Nephron progenitor cell (in vitro differentiated cells): ENCODE data around the gene LECT2.

Experiments
- DNase-seq: peaks from one replicate; pipeline ENCODE4 v3.0.0; 2021
- H3K27ac Mint-ChIP-seq: 2 replicates; pipeline ENCODE4 v1.8.0; 2021; ENCODE audit warnings: mild to moderate bottlenecking, moderate library complexity, mixed read lengths
- H3K27me3 Mint-ChIP-seq: 2 replicates; pipeline ENCODE4 v1.8.0; 2021; ENCODE audit warnings: mild to moderate bottlenecking, low read depth, mixed read lengths; ENCODE audit not compliant: poor library complexity
- H3K36me3 Mint-ChIP-seq: 2 replicates; pipeline ENCODE4 v1.8.0; 2021; ENCODE audit warnings: low read depth, mixed read lengths
- H3K4me1 Mint-ChIP-seq: 2 replicates; pipeline ENCODE4 v1.8.0; 2021; ENCODE audit warnings: mixed read lengths
- H3K4me3 Mint-ChIP-seq: 2 replicates; pipeline ENCODE4 v1.8.0; 2021; ENCODE audit warnings: mild to moderate bottlenecking, moderate library complexity, mixed read lengths
- H3K9me3 Mint-ChIP-seq: 2 replicates; pipeline ENCODE4 v1.8.0; 2021; ENCODE audit warnings: mild to moderate bottlenecking, moderate library complexity, mixed read lengths
- TF ChIP-seq, protein P1 (sequence below): fragments of 200-600 bp; sonication (generic); IDR thresholded peaks from 2 replicates; pipeline ENCODE4 v1.5.0; 2021; ENCODE audit warnings: antibody characterized with exemption

The LECT2 gene

GRCh38 chr5:135971701-135972100 lies 16.9 kb upstream of the LECT2 start:
- no peak overlapping the region for H3K27ac Mint-ChIP-seq
- H3K9me3 Mint-ChIP-seq = peaks cover 14% of the 10 kb centered on the region
- no peaks in the 10 kb centered on the region for H3K36me3 Mint-ChIP-seq
- TF ChIP-seq, protein P1, sequence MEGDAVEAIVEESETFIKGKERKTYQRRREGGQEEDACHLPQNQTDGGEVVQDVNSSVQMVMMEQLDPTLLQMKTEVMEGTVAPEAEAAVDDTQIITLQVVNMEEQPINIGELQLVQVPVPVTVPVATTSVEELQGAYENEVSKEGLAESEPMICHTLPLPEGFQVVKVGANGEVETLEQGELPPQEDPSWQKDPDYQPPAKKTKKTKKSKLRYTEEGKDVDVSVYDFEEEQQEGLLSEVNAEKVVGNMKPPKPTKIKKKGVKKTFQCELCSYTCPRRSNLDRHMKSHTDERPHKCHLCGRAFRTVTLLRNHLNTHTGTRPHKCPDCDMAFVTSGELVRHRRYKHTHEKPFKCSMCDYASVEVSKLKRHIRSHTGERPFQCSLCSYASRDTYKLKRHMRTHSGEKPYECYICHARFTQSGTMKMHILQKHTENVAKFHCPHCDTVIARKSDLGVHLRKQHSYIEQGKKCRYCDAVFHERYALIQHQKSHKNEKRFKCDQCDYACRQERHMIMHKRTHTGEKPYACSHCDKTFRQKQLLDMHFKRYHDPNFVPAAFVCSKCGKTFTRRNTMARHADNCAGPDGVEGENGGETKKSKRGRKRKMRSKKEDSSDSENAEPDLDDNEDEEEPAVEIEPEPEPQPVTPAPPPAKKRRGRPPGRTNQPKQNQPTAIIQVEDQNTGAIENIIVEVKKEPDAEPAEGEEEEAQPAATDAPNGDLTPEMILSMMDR = no peak
- H3K27me3 Mint-ChIP-seq = peaks cover 3% of the 10 kb centered on the region
- no peak overlapping the region for H3K4me3 Mint-ChIP-seq
- DNase-seq = no peak
- no peaks in the 10 kb centered on the region for H3K4me1 Mint-ChIP-seq

GRCh38 chr5:135966790-135967189 lies 12.0 kb upstream of the LECT2 start:
- H3K27ac Mint-ChIP-seq = no peak overlapping the region
- TF ChIP-seq, protein P1 = no peak
- DNase-seq = no peak
- H3K36me3 Mint-ChIP-seq = no peaks in the 10 kb centered on the region
- H3K27me3 Mint-ChIP-seq = no peaks in the 10 kb centered on the region
- no peak overlapping the region for H3K4me3 Mint-ChIP-seq
- no peaks in the 10 kb centered on the region for H3K4me1 Mint-ChIP-seq
- peaks cover 11% of the 10 kb centered on the region for H3K9me3 Mint-ChIP-seq

GRCh38 chr5:135966165-135966564 lies 11.4 kb upstream of the LECT2 start:
- Mint-ChIP-seq H3K9me3 (peaks cover 4% of the 10 kb centered on the region), H3K4me3 (no peak overlapping the region), H3K27me3 (no peaks in the 10 kb centered on the region), H3K4me1 (no peaks in the 10 kb centered on the region), H3K36me3 (no peaks in the 10 kb centered on the region), H3K27ac (no peak overlapping the region)
- TF ChIP-seq, protein P1 = no peak
- no peak for DNase-seq

DNA sequence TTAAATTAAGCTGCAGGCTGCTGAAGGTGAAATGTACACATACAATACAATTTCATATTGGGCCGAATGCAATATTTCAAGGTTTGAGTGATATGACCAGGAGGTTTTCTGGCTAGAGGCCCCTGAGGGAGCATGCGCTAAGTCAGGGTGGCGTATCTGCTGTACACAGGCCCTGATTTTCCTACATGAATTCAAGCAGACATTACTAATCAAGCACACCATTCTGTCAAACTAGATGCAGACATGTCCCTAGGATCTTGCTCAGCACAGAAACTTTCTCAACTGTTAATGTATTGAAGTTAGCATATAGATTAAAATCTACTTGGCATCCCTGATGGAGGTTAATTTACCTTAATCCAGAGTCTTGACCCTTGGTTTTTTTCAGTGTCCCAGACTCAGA lies 10.7 kb upstream of the LECT2 start:
- Mint-ChIP-seq H3K9me3 (no peaks in the 10 kb centered on the region), H3K4me3 (no peak overlapping the region), H3K36me3 (no peaks in the 10 kb centered on the region), H3K27ac (no peak overlapping the region), H3K27me3 (no peaks in the 10 kb centered on the region), H3K4me1 (no peaks in the 10 kb centered on the region)
- DNase-seq = no peak
- TF ChIP-seq, protein P1 = no peak

- TF ChIP-seq, protein P1 = no peak
- no peaks in the 10 kb centered on the region for H3K9me3 Mint-ChIP-seq
Measured at GRCh38 chr5:135964670-135965320, 10.0 kb upstream of the LECT2 start.

DNA sequence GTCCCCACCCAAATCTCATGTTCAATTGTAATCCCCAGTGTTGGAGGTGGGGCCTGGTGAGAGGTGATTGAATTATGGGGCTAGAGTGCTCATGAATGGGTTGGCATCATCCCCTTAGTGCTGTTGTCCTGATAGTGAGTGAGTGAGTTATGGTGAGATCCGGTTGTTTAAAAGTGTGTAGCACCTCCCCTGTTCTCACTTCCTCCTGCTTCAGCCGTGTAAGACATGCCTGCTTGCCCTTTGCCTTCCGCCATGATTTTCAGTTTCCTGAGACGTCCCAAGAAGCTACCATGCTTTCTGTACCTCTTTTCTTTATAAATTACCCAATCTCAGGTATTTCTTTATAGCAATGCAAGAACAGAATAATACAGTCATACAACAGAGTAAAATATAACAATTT lies 742 bp upstream of the LECT2 start:
- Mint-ChIP-seq H3K27ac (no peak overlapping the region), H3K27me3 (peaks cover 24% of the 10 kb centered on the region), H3K4me3 (no peak overlapping the region), H3K36me3 (no peaks in the 10 kb centered on the region), H3K9me3 (no peaks in the 10 kb centered on the region), H3K4me1 (no peaks in the 10 kb centered on the region)
- DNase-seq = no peak
- TF ChIP-seq, protein P1 = no peak

More at GRCh38 chr5:135964670-135965320, 10.0 kb upstream of the LECT2 start:
- no peak for DNase-seq
- H3K4me1 Mint-ChIP-seq = no peaks in the 10 kb centered on the region
- no peak overlapping the region for H3K4me3 Mint-ChIP-seq
- H3K27me3 Mint-ChIP-seq = peaks cover 1% of the 10 kb centered on the region
- no peak overlapping the region for H3K27ac Mint-ChIP-seq
- no peaks in the 10 kb centered on the region for H3K36me3 Mint-ChIP-seq
